ENCODE data around the gene CWH43.
"Not testable (repeated sequence)": the region's sequence is repeated elsewhere in the genome, so short reads cannot be mapped to it uniquely, and the experiment has no call there.

Gene CWH43

GRCh38 chr4:48979914-48980579 is 6.0 kb upstream of the CWH43 start:
- no peak for DNase-seq

GRCh38 chr4:48984005-48984404 is 2.1 kb upstream of the CWH43 start:
- not testable (repeated sequence) for DNase-seq

- DNase-seq, result no peak
Observed at GRCh38 chr4:48985602-48985975, 486 bp upstream of the CWH43 start.

- no peak for DNase-seq
Observed at GRCh38 chr4:48986654-48987164, 634 bp downstream of the CWH43 start.

GRCh38 chr4:48989461-48990203 is 3.6 kb downstream of the CWH43 start:
- DNase-seq, result no peak

- no peak for DNase-seq
Observed at GRCh38 chr4:48991357-48991756, 5.3 kb downstream of the CWH43 start.

GRCh38 chr4:48997962-48998361 is 11.9 kb downstream of the CWH43 start:
- DNase-seq, result no peak

- no peak for DNase-seq
Observed at GRCh38 chr4:48998440-48998839, 12.4 kb downstream of the CWH43 start.

- DNase-seq, result no peak
Observed at GRCh38 chr4:49000806-49001205, 14.7 kb downstream of the CWH43 start.

- no peak for DNase-seq
Observed at GRCh38 chr4:49002931-49003330, 16.9 kb downstream of the CWH43 start.

- no peak for DNase-seq
Observed at GRCh38 chr4:49018718-49019295, 32.7 kb downstream of the CWH43 start.

- no peak for DNase-seq
Observed at GRCh38 chr4:49032440-49033161, 46.5 kb downstream of the CWH43 start.

GRCh38 chr4:49036528-49036927 is 50.5 kb downstream of the CWH43 start:
- DNase-seq, result no peak

GRCh38 chr4:49044270-49044669 is 58.2 kb downstream of the CWH43 start:
- no peak for DNase-seq

- DNase-seq, result no peak
Observed at GRCh38 chr4:49058306-49058705, 72.2 kb downstream of the CWH43 start.

- DNase-seq, result no peak
Observed at GRCh38 chr4:49063670-49064069, 77.6 kb downstream of the CWH43 start.

GRCh38 chr4:49072196-49072595 is 86.1 kb downstream of the CWH43 start:
- DNase-seq, result not testable (repeated sequence)

- not testable (repeated sequence) for DNase-seq
Observed at GRCh38 chr4:49091883-49092282, 105.8 kb downstream of the CWH43 start.

GRCh38 chr4:49092608-49093135 is 106.6 kb downstream of the CWH43 start:
- DNase-seq, result not testable (repeated sequence)

- DNase-seq, result not testable (repeated sequence)
Observed at GRCh38 chr4:49096215-49096614, 110.1 kb downstream of the CWH43 start.

- DNase-seq, result not testable (repeated sequence)
Observed at GRCh38 chr4:49096627-49097026, 110.6 kb downstream of the CWH43 start.

GRCh38 chr4:49097071-49097470 is 111.0 kb downstream of the CWH43 start:
- DNase-seq, result not testable (repeated sequence)

GRCh38 chr4:49097505-49097904 is 111.4 kb downstream of the CWH43 start:
- DNase-seq, result not testable (repeated sequence)

Data from activated naive CD4-positive, alpha-beta T cell (primary cell).